NT2/D1 (cell line): Measurements from ENCODE around the gene SEL1L.

Source experiments
- YY1 ChIP-seq: IDR thresholded peaks from 2 replicates; pipeline ENCODE4 v1.6.1; 2011; ENCODE audit not compliant: insufficient read length, insufficient read depth
- ZNF274 ChIP-seq: IDR thresholded peaks from 2 replicates; pipeline ENCODE4 v1.6.1; 2011; ENCODE audit warnings: mild to moderate bottlenecking, low read depth, low read length

GRCh38 chr14:81423504-81423903 lies 110.1 kb downstream of the SEL1L start:
- no peak for TF ChIP-seq YY1
- TF ChIP-seq ZNF274, result no peak
